GM11168 (cell line): ENCODE data around the gene UQCRQ.
"Not testable (repeated sequence)": the region's sequence is repeated elsewhere in the genome, so short reads cannot be mapped to it uniquely, and the experiment has no call there.

Experiments
- in situ Hi-C: fragments of 300-500 bp; cut with MboI; formaldehyde crosslinking; loops from one replicate; pipeline ENCODE4 v1.12.0; 2022; ENCODE audit warnings: low sequenced_read_pairs; ENCODE audit not compliant: unreplicated experiment

The UQCRQ gene

GRCh38 chr5:132831095-132831860 lies 35.2 kb upstream of the UQCRQ start:
- in situ Hi-C loops = no loop called here

GRCh38 chr5:132832612-132833011 lies 33.8 kb upstream of the UQCRQ start:
- in situ Hi-C loops = no loop called here

GRCh38 chr5:132834057-132834456 lies 32.4 kb upstream of the UQCRQ start:
- in situ Hi-C loops = no loop called here

- in situ Hi-C loops = no loop called here
Observed at GRCh38 chr5:132836852-132837251, 29.6 kb upstream of the UQCRQ start.

- in situ Hi-C loops = no loop called here
Observed at GRCh38 chr5:132837868-132838267, 28.6 kb upstream of the UQCRQ start.

GRCh38 chr5:132838516-132839282 lies 27.7 kb upstream of the UQCRQ start:
- in situ Hi-C loops = no loop called here

- in situ Hi-C loops = no loop called here
Observed at GRCh38 chr5:132839426-132840301, 26.8 kb upstream of the UQCRQ start.

GRCh38 chr5:132840313-132840712 lies 26.1 kb upstream of the UQCRQ start:
- in situ Hi-C loops = no loop called here

- in situ Hi-C loops = no loop called here
Observed at GRCh38 chr5:132840896-132841295, 25.5 kb upstream of the UQCRQ start.

GRCh38 chr5:132841305-132841704 lies 25.1 kb upstream of the UQCRQ start:
- in situ Hi-C loops = no loop called here

- in situ Hi-C loops = no loop called here
Observed at GRCh38 chr5:132848270-132848669, 18.2 kb upstream of the UQCRQ start.

- in situ Hi-C loops = no loop called here
Observed at GRCh38 chr5:132849347-132849746, 17.1 kb upstream of the UQCRQ start.

GRCh38 chr5:132850066-132850465 lies 16.4 kb upstream of the UQCRQ start:
- in situ Hi-C loops = no loop called here

GRCh38 chr5:132853323-132853722 lies 13.1 kb upstream of the UQCRQ start:
- in situ Hi-C loops = no loop called here

- in situ Hi-C loops = no loop called here
Observed at GRCh38 chr5:132853790-132854189, 12.7 kb upstream of the UQCRQ start.

GRCh38 chr5:132854301-132854700 lies 12.1 kb upstream of the UQCRQ start:
- in situ Hi-C loops = no loop called here

- in situ Hi-C loops = not testable (repeated sequence)
Observed at GRCh38 chr5:132854992-132855391, 11.4 kb upstream of the UQCRQ start.

GRCh38 chr5:132856011-132856410 lies 10.4 kb upstream of the UQCRQ start:
- in situ Hi-C loops = no loop called here

GRCh38 chr5:132859889-132860437 lies 6.5 kb upstream of the UQCRQ start:
- in situ Hi-C loops = no loop called here

- in situ Hi-C loops = no loop called here
Observed at GRCh38 chr5:132860742-132861141, 5.7 kb upstream of the UQCRQ start.
